KMS-11 (cell line): ENCODE results near the gene CCDC185.

Source experiments
- H2AFZ ChIP-seq: fragments of 200-600 bp; sonication (generic); 2 replicates; pipeline ENCODE4 v1.6.1; 2016; ENCODE audit warnings: antibody characterized with exemption, mixed run types, low read depth
- H3K27ac ChIP-seq: fragments of 200-600 bp; sonication (generic); 2 replicates; pipeline ENCODE4 v1.6.1; 2016; ENCODE audit warnings: mild to moderate bottlenecking, mixed run types
- H3K27me3 ChIP-seq: fragments of 200-600 bp; sonication (generic); 2 replicates; pipeline ENCODE4 v1.6.1; 2017; ENCODE audit warnings: mild to moderate bottlenecking, low read depth, mixed run types, moderate library complexity; ENCODE audit not compliant: insufficient read depth
- H3K36me3 ChIP-seq: fragments of 200-600 bp; sonication (generic); 2 replicates; pipeline ENCODE4 v1.6.1; 2017; ENCODE audit warnings: mild to moderate bottlenecking, mixed run types; ENCODE audit not compliant: insufficient read depth
- H3K4me1 ChIP-seq: fragments of 200-600 bp; sonication (generic); 2 replicates; pipeline ENCODE4 v1.6.1; 2016; ENCODE audit warnings: mild to moderate bottlenecking, low read depth, mixed run types; ENCODE audit not compliant: poor library complexity, severe bottlenecking
- H3K4me2 ChIP-seq: fragments of 200-600 bp; sonication (generic); 2 replicates; pipeline ENCODE4 v1.7.0; 2016; ENCODE audit warnings: mild to moderate bottlenecking, mixed run types
- H3K4me3 ChIP-seq: fragments of 200-600 bp; sonication (generic); IDR thresholded peaks from 2 replicates; pipeline ENCODE4 v1.6.1; 2017; ENCODE audit warnings: low read depth, low read length, mixed read lengths; ENCODE audit not compliant: insufficient read depth
- H3K79me2 ChIP-seq: fragments of 200-600 bp; sonication (generic); 2 replicates; pipeline ENCODE4 v1.6.1; 2016; ENCODE audit warnings: low read depth, mixed run types; ENCODE audit not compliant: insufficient read depth
- H3K9ac ChIP-seq: fragments of 200-600 bp; sonication (generic); 2 replicates; pipeline ENCODE4 v1.6.1; 2016; ENCODE audit warnings: mild to moderate bottlenecking, mixed run types
- H4K20me1 ChIP-seq: fragments of 200-600 bp; sonication (generic); 2 replicates; pipeline ENCODE4 v1.6.1; 2016; ENCODE audit warnings: mild to moderate bottlenecking, mixed run types; ENCODE audit not compliant: insufficient read depth
- TF ChIP-seq, protein P1 (sequence below): fragments of 200-600 bp; sonication (generic); conservative IDR thresholded peaks from 2 replicates; pipeline ENCODE4 v1.6.1; 2017; ENCODE audit warnings: low read depth, mild to moderate bottlenecking, antibody characterized with exemption, low read length, moderate library complexity, mixed read lengths

CCDC185 gene

DNA sequence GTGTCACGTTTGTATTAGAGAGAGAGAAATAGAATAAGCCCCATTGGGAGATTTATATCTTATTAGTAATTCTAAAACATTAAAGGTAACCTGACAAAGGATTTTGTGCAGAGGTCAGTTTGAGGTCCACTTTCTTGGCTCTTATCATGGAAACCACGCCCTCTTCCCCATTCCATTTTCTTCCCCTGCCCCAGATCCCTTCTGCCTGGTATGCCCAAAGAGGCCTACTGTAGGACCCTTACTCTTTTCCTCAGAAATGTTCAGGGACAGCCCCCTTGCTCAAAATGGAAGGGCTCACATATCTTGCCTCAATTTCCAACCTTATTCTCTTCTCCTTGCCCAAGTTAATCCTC is 9.6 kb downstream of the CCDC185 start:
- H3K36me3 ChIP-seq, result no peaks in the 10 kb centered on the region
- H3K27ac ChIP-seq, result no peak overlapping the region
- H2AFZ ChIP-seq, result no peak overlapping the region
- no peak overlapping the region for H3K4me2 ChIP-seq
- TF ChIP-seq, protein P1, sequence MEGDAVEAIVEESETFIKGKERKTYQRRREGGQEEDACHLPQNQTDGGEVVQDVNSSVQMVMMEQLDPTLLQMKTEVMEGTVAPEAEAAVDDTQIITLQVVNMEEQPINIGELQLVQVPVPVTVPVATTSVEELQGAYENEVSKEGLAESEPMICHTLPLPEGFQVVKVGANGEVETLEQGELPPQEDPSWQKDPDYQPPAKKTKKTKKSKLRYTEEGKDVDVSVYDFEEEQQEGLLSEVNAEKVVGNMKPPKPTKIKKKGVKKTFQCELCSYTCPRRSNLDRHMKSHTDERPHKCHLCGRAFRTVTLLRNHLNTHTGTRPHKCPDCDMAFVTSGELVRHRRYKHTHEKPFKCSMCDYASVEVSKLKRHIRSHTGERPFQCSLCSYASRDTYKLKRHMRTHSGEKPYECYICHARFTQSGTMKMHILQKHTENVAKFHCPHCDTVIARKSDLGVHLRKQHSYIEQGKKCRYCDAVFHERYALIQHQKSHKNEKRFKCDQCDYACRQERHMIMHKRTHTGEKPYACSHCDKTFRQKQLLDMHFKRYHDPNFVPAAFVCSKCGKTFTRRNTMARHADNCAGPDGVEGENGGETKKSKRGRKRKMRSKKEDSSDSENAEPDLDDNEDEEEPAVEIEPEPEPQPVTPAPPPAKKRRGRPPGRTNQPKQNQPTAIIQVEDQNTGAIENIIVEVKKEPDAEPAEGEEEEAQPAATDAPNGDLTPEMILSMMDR, result no peak
- H3K4me1 ChIP-seq, result no peaks in the 10 kb centered on the region
- no peak overlapping the region for H3K9ac ChIP-seq
- no peaks in the 10 kb centered on the region for H3K79me2 ChIP-seq
- no peaks in the 10 kb centered on the region for H4K20me1 ChIP-seq
- H3K27me3 ChIP-seq, result no peaks in the 10 kb centered on the region
- no peak overlapping the region for H3K4me3 ChIP-seq

DNA sequence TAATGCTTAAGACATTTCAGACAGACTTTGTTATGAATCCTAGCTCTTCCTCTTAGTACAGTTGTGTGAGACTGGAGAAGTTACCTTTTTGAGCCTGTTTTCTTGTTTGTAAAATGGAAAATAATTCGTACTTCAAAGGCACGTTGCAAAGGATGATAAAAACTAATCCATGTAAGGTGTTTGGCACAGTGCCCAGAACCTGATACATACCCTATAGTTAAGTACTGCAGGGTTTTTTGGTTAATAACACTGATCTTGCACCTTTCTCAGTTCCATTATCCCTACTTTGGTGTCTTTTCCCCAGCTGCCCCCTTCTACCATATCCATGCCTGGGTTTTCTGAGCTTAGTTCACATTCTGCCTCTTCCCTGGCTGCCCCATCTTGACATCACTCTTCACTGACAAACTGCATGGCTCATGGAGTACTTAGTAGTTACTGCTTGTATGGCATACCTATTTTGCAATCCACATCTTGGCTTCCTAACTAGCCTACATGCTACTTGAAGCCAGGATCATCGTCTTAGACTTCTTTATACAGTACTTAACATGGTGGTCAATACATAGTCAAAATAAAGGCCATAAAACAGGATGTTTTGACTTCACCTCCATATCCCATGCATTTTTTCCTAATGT is 10.1 kb downstream of the CCDC185 start:
- TF ChIP-seq, protein P1, result no peak
- H3K79me2 ChIP-seq, result no peaks in the 10 kb centered on the region
- no peaks in the 10 kb centered on the region for H3K4me1 ChIP-seq
- H4K20me1 ChIP-seq, result no peaks in the 10 kb centered on the region
- H3K9ac ChIP-seq, result no peak overlapping the region
- H3K36me3 ChIP-seq, result no peaks in the 10 kb centered on the region
- H3K27ac ChIP-seq, result no peak overlapping the region
- H3K27me3 ChIP-seq, result no peaks in the 10 kb centered on the region
- no peak overlapping the region for H3K4me2 ChIP-seq
- no peak overlapping the region for H2AFZ ChIP-seq
- no peak overlapping the region for H3K4me3 ChIP-seq

DNA sequence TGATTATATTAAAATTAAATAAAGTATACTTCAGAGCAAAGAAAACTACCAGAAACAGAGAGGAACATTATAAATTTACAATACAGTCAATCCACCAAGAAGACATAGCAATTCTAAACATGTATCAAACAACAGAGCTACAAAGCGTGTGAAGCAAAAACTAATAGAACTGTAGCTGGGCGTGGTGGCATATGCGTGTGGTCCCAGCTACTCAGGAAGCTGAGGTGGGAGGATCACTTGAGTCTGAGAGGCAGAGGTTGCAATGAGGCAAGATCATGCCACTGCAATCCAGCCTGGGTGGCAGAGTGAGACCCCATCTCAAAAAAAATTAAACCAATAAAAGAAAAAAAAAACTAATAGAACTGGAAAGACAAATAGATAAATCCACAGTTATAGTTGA is 12.3 kb downstream of the CCDC185 start:
- H3K9ac ChIP-seq, result no peak overlapping the region
- H3K4me1 ChIP-seq, result no peaks in the 10 kb centered on the region
- H4K20me1 ChIP-seq, result no peaks in the 10 kb centered on the region
- no peak overlapping the region for H3K27ac ChIP-seq
- TF ChIP-seq, protein P1, result no peak
- no peaks in the 10 kb centered on the region for H3K27me3 ChIP-seq
- no peak overlapping the region for H3K4me3 ChIP-seq
- H3K79me2 ChIP-seq, result no peaks in the 10 kb centered on the region
- H2AFZ ChIP-seq, result no peak overlapping the region
- H3K36me3 ChIP-seq, result no peaks in the 10 kb centered on the region
- no peak overlapping the region for H3K4me2 ChIP-seq

DNA sequence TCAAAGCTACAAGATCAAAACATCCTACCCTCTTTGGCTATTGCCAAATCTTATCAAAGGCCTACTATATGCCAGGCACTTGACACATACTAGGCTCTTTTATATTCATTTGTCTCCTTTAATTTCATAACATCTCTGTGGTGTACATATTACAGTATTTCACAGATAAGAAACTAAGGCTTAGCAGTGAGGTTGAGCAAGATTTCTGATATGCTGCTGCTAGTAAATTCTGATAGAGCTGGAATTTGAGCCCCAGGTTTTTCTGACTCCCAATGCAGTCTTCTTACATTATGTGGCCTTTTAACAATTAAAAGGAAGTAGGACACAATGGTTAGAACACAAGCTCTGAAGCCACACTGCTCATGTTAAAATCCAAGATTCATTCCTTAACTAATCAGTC is 16.8 kb downstream of the CCDC185 start:
- no peaks in the 10 kb centered on the region for H3K79me2 ChIP-seq
- no peak overlapping the region for H3K4me3 ChIP-seq
- H3K9ac ChIP-seq, result no peak overlapping the region
- TF ChIP-seq, protein P1, result no peak
- no peaks in the 10 kb centered on the region for H4K20me1 ChIP-seq
- H3K27ac ChIP-seq, result no peak overlapping the region
- no peaks in the 10 kb centered on the region for H3K4me1 ChIP-seq
- H2AFZ ChIP-seq, result no peak overlapping the region
- no peaks in the 10 kb centered on the region for H3K36me3 ChIP-seq
- no peaks in the 10 kb centered on the region for H3K27me3 ChIP-seq
- H3K4me2 ChIP-seq, result no peak overlapping the region
